PC-3 (cell line): ENCODE data around the gene MSMP. TPM values are rescaled to one million over a fixed set of nuclear protein-coding genes. Genes with fewer than 3 reads are reported as not detected.

Source experiments
- ATAC-seq: fragments of 200-7000 bp; cut with Tn5 transposase; 2 replicates; pipeline ENCODE4 v1.9.1; 2020; ENCODE audit warnings: mild to moderate bottlenecking, moderate library complexity
- BruUV-seq: library from RNA; stranded (reverse); fragments of 400-500 nt; replicated peaks from 2 replicates; lab custom pipeline; 2021; lab: Mats Ljungman, UMichigan
- CTCF ChIA-PET: fragments of 300-600 bp; sonication (Branson Sonifier 250); formaldehyde crosslinking; loops from one replicate; lab custom pipeline; 2022; ENCODE audit warnings: antibody characterized with exemption; lab: Charles Lee
- POLR2A ChIA-PET: fragments of 300-600 bp; sonication (Branson Sonifier 250); formaldehyde crosslinking; loops from one replicate; lab custom pipeline; 2022; ENCODE audit warnings: antibody characterized with exemption; ENCODE audit not compliant: unreplicated experiment; lab: Charles Lee
- DNase-seq: peaks from one replicate; pipeline ENCODE4 v3.0.0-alpha.2; 2015
- H2AFZ ChIP-seq: fragments of 300-600 bp; sonication (generic); 2 replicates; pipeline ENCODE4 v1.6.0; 2016; ENCODE audit warnings: antibody characterized with exemption, low read length
- H3F3A ChIP-seq: fragments of 300-600 bp; sonication (generic); one replicate; pipeline ENCODE4 v1.6.0; 2017; ENCODE audit warnings: antibody characterized with exemption, low read length, control low read depth, mild to moderate bottlenecking; ENCODE audit not compliant: unreplicated experiment
- H3K27ac ChIP-seq: fragments of 300-600 bp; sonication (generic); 2 replicates; pipeline ENCODE4 v1.5.1; 2016; ENCODE audit warnings: mild to moderate bottlenecking, low read length
- H3K27me3 ChIP-seq: fragments of 300-600 bp; sonication (generic); 2 replicates; pipeline ENCODE4 v1.6.1; 2016; ENCODE audit warnings: low read length, mixed read lengths
- H3K36me3 ChIP-seq: fragments of 300-600 bp; sonication (generic); 2 replicates; pipeline ENCODE4 v1.6.1; 2016; ENCODE audit warnings: low read depth, mixed run types, low read length, mixed read lengths
- H3K4me1 ChIP-seq: fragments of 300-600 bp; sonication (generic); 2 replicates; pipeline ENCODE4 v1.5.1; 2016; ENCODE audit warnings: low read length; ENCODE audit not compliant: insufficient read depth
- H3K4me2 ChIP-seq: fragments of 300-600 bp; sonication (generic); 2 replicates; pipeline ENCODE4 v1.6.0; 2016; ENCODE audit warnings: low read length
- H3K4me3 ChIP-seq: fragments of 300-600 bp; sonication (generic); 2 replicates; pipeline ENCODE4 v1.5.1; 2016; ENCODE audit warnings: mild to moderate bottlenecking, low read length, mixed read lengths
- H3K79me2 ChIP-seq: fragments of 300-600 bp; sonication (generic); 2 replicates; pipeline ENCODE4 v1.6.1; 2017; ENCODE audit warnings: low read length, mixed read lengths
- H3K9ac ChIP-seq: fragments of 300-600 bp; sonication (generic); 2 replicates; pipeline ENCODE4 v1.6.0; 2016; ENCODE audit warnings: mild to moderate bottlenecking, low read length
- H3K9me2 ChIP-seq: fragments of 300-600 bp; sonication (generic); replicated peaks from 2 replicates; pipeline ENCODE4 v1.6.1; 2016; ENCODE audit warnings: mixed run types, low read length, mixed read lengths
- H3K9me3 ChIP-seq: fragments of 300-600 bp; sonication (generic); 2 replicates; pipeline ENCODE4 v1.6.1; 2016; ENCODE audit warnings: low read length, mixed read lengths
- H4K20me1 ChIP-seq: fragments of 300-600 bp; sonication (generic); 2 replicates; pipeline ENCODE4 v1.6.1; 2016; ENCODE audit warnings: low read length, mixed read lengths
- EZH2 ChIP-seq: fragments of 300-600 bp; sonication (generic); IDR thresholded peaks from one replicate; pipeline ENCODE4 v1.6.1; 2017; ENCODE audit warnings: antibody characterized with exemption, mild to moderate bottlenecking, low read length; ENCODE audit not compliant: unreplicated experiment
- EZH2phosphoT487 ChIP-seq: fragments of 300-600 bp; sonication (generic); IDR thresholded peaks from 2 replicates; pipeline ENCODE4 v1.6.1; 2018; ENCODE audit warnings: mild to moderate bottlenecking, antibody characterized with exemption, low read length, borderline replicate concordance
- intact Hi-C: fragments of 100-400 bp; cut with micrococcal nuclease; formaldehyde crosslinking; loops from 2 replicates; pipeline ENCODE4 v1.9.0; 2023
- total RNA-seq: library from RNA; depleted of rRNA; stranded (reverse); fragments of >200 nt; gene quantifications from 2 replicates; pipeline ENCODE4 v1.2.3, GENCODE V29; 2014
- TF ChIP-seq, protein P1 (sequence below): fragments of 300-600 bp; sonication (generic); conservative IDR thresholded peaks from 2 replicates; pipeline ENCODE4 v1.5.1; 2017; ENCODE audit warnings: antibody characterized with exemption, low read depth, mild to moderate bottlenecking, low read length

MSMP gene
- total RNA-seq, 1 experiment from 2014 or later = 149 TPM

GRCh38 chr9:35767458-35767857 is 13.4 kb upstream of the MSMP start:
- no peaks in the 10 kb centered on the region for H4K20me1 ChIP-seq
- no TSS peak for BruUV-seq
- no peaks in the 10 kb centered on the region for H3K9me3 ChIP-seq
- no peak overlapping the region for H2AFZ ChIP-seq
- H3F3A ChIP-seq = peaks cover 5% of the 10 kb centered on the region
- H3K36me3 ChIP-seq = no peaks in the 10 kb centered on the region
- H3K9ac ChIP-seq = no peak overlapping the region
- TF ChIP-seq EZH2 = no peak
- TF ChIP-seq, protein P1, sequence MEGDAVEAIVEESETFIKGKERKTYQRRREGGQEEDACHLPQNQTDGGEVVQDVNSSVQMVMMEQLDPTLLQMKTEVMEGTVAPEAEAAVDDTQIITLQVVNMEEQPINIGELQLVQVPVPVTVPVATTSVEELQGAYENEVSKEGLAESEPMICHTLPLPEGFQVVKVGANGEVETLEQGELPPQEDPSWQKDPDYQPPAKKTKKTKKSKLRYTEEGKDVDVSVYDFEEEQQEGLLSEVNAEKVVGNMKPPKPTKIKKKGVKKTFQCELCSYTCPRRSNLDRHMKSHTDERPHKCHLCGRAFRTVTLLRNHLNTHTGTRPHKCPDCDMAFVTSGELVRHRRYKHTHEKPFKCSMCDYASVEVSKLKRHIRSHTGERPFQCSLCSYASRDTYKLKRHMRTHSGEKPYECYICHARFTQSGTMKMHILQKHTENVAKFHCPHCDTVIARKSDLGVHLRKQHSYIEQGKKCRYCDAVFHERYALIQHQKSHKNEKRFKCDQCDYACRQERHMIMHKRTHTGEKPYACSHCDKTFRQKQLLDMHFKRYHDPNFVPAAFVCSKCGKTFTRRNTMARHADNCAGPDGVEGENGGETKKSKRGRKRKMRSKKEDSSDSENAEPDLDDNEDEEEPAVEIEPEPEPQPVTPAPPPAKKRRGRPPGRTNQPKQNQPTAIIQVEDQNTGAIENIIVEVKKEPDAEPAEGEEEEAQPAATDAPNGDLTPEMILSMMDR = no peak
- no peak for TF ChIP-seq EZH2phosphoT487
- ATAC-seq = no peak
- no peaks in the 10 kb centered on the region for H3K79me2 ChIP-seq
- ChIA-PET POLR2A (no interaction called here), CTCF (interaction anchor here (0.7 kb wide), 1 partner anchor 21 kb away, joined by 3 read pairs; no protein-coding TSS in a partner anchor)
- H3K27ac ChIP-seq = no peak overlapping the region
- intact Hi-C loops = no loop called here
- H3K4me1 ChIP-seq = peaks cover 27% of the 10 kb centered on the region
- no peak overlapping the region for H3K4me3 ChIP-seq
- H3K4me2 ChIP-seq = no peak overlapping the region
- no peaks in the 10 kb centered on the region for H3K27me3 ChIP-seq
- no peaks in the 10 kb centered on the region for H3K9me2 ChIP-seq
- DNase-seq = no peak

DNA sequence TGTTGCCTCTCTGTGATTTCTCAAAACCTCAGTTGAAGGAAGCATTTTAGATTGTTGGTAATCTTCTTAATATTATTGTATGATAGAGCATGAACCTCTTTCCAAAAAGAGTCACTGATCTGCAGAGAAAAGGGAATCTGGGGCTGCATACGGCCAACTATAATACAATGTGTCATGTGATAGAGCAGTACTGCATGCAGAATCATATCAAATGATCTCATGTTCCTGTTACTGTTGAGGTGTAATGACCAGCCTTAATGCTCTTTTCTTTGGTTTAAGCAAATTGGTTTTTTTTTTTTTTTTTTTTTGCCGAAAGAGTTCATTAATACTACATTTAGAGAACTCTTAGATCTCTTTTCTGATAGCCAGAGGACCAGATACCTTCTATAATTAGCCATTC is 12.9 kb upstream of the MSMP start:
- no peaks in the 10 kb centered on the region for H3K36me3 ChIP-seq
- CTCF ChIA-PET = no interaction called here
- H3K9me3 ChIP-seq = no peaks in the 10 kb centered on the region
- TF ChIP-seq, protein P1 = no peak
- TF ChIP-seq EZH2phosphoT487 (no peak), EZH2 (no peak)
- H3K27ac ChIP-seq = no peak overlapping the region
- intact Hi-C loops = no loop called here
- H3K9ac ChIP-seq = no peak overlapping the region
- H3K9me2 ChIP-seq = no peaks in the 10 kb centered on the region
- POLR2A ChIA-PET = no interaction called here
- no TSS peak for BruUV-seq
- H3K4me1 ChIP-seq = peaks cover 23% of the 10 kb centered on the region
- no peaks in the 10 kb centered on the region for H3K27me3 ChIP-seq
- no peak overlapping the region for H2AFZ ChIP-seq
- no peaks in the 10 kb centered on the region for H4K20me1 ChIP-seq
- peaks cover 5% of the 10 kb centered on the region for H3F3A ChIP-seq
- no peak overlapping the region for H3K4me3 ChIP-seq
- H3K79me2 ChIP-seq = no peaks in the 10 kb centered on the region
- DNase-seq = no peak
- no peak overlapping the region for H3K4me2 ChIP-seq
- no peak for ATAC-seq

DNA sequence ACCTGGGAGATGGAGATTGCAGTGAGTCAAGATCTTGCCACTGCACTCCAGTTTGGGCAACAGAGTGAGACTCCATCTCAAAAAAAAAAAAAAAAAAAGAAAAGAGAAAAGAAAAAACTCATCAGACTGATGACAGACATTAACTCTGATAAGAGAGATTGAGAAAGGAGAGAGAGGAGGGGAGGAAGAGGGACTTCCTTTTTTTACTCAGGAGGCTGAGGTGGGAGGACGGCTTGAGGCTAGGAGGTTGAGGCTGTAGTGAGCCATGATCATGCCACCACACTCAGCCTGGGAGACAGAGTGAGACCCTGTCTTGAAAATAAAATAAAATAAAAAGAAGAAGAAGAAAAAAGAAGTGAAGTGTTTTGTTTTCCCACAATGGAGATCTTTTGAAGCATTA is 9.7 kb upstream of the MSMP start:
- no peaks in the 10 kb centered on the region for H3K36me3 ChIP-seq
- no peaks in the 10 kb centered on the region for H3K27me3 ChIP-seq
- ATAC-seq = no peak
- TF ChIP-seq EZH2phosphoT487 (no peak), EZH2 (no peak)
- TF ChIP-seq, protein P1 = no peak
- no peak overlapping the region for H3K4me3 ChIP-seq
- H3K4me1 ChIP-seq = 0 out of 2 replicates have a peak, but pooled peaks cover 3% of the 10 kb centered on the region
- H2AFZ ChIP-seq = no peak overlapping the region
- intact Hi-C loops = no loop called here
- ChIA-PET CTCF (no interaction called here), POLR2A (no interaction called here)
- no peaks in the 10 kb centered on the region for H3K9me2 ChIP-seq
- H3F3A ChIP-seq = no peaks in the 10 kb centered on the region
- no peaks in the 10 kb centered on the region for H4K20me1 ChIP-seq
- H3K79me2 ChIP-seq = peaks cover 9% of the 10 kb centered on the region
- H3K9ac ChIP-seq = no peak overlapping the region
- DNase-seq = no peak
- no peaks in the 10 kb centered on the region for H3K9me3 ChIP-seq
- no peak overlapping the region for H3K27ac ChIP-seq
- BruUV-seq = no TSS peak
- H3K4me2 ChIP-seq = no peak overlapping the region
